ENCODE results near the gene KCNT1. TPM values are rescaled to one million over a fixed set of nuclear protein-coding genes. Genes with fewer than 3 reads are reported as not detected.

The KCNT1 gene
- total RNA-seq, 2 donors from 2014 or later: under 0.01 TPM

DNA sequence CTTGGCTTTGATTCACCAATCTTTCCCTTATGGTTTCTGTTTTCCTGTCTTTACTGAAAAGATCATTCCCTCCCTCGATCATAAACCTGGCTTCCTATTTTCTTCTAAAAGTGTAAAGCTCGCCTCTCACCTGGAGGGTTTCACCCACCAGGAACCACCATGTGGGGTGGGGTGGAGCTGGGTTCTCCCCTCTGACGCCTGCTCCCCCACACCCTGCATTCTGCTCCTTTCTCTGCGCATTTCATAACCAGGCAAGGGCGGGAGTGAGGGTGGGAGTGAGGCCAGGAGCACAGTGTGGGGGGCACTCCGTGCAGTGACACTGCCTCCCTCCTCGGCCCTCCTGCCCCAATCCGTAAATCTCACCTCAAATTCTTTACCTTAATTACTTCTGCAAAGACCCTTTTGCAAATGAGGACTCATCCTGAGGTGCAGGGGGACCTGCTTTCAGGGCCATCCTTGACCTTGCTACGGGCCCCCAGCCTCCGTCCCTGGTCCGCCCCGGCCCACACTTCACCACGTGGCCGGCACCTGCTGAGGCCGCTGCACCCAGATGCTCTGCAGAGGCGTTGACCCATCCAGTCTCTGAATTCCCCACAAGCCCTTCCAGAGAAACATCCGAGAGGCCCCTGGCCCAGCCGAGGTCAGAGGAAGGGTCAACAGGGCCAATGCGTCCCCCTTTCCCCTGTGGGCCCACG, 59.3 kb downstream of the KCNT1 start:
- no peaks in the 10 kb centered on the region for H3K36me3 ChIP-seq (replicated peaks in 1 of 2; ENCODE audit: insufficient read depth in 1 of 2, low read depth in 2 of 2)
- intact Hi-C loops (cut with DNase I): no loop called here
- DNase-seq: no peak
- peaks cover 0 to 13% (median 0%) of the 10 kb centered on the region in 3 donors for H3K9me3 ChIP-seq
- no peak overlapping the region for H3K4me3 ChIP-seq
- WGBS, 2 donors: 58 to 59% methylated on average over 19 to 20 of the region's 20 CpGs
- ATAC-seq: no peak
- no peak overlapping the region for H3K27ac ChIP-seq
- no peaks in the 10 kb centered on the region for H3K27me3 ChIP-seq
- no peaks in the 10 kb centered on the region for H3K4me1 ChIP-seq
- TF ChIP-seq, protein P1, sequence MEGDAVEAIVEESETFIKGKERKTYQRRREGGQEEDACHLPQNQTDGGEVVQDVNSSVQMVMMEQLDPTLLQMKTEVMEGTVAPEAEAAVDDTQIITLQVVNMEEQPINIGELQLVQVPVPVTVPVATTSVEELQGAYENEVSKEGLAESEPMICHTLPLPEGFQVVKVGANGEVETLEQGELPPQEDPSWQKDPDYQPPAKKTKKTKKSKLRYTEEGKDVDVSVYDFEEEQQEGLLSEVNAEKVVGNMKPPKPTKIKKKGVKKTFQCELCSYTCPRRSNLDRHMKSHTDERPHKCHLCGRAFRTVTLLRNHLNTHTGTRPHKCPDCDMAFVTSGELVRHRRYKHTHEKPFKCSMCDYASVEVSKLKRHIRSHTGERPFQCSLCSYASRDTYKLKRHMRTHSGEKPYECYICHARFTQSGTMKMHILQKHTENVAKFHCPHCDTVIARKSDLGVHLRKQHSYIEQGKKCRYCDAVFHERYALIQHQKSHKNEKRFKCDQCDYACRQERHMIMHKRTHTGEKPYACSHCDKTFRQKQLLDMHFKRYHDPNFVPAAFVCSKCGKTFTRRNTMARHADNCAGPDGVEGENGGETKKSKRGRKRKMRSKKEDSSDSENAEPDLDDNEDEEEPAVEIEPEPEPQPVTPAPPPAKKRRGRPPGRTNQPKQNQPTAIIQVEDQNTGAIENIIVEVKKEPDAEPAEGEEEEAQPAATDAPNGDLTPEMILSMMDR (IDR thresholded peaks at IDR 0.05): no peak
- no peak for TF ChIP-seq POLR2A (IDR thresholded peaks at IDR 0.05)

GRCh38 chr9:135761845-135762168, 59.8 kb downstream of the KCNT1 start:
- WGBS, 2 donors: 56 to 66% methylated on average over 5 to 16 of the region's 16 CpGs
- Histone ChIP-seq H3K4me1 (no peaks in the 10 kb centered on the region), H3K27me3 (no peaks in the 10 kb centered on the region), H3K27ac (no peak overlapping the region), H3K9me3 (peaks cover 0 to 17% (median 0%) of the 10 kb centered on the region in 3 donors), H3K36me3 (replicated peaks in 1 of 2; ENCODE audit: insufficient read depth in 1 of 2, low read depth in 2 of 2) (no peaks in the 10 kb centered on the region), H3K4me3 (no peak overlapping the region)
- no peak for TF ChIP-seq POLR2A (IDR thresholded peaks at IDR 0.05)
- TF ChIP-seq, protein P1 (IDR thresholded peaks at IDR 0.05): no peak
- no peak for ATAC-seq
- intact Hi-C loops (cut with DNase I): no loop called here
- no peak for DNase-seq

GRCh38 chr9:135762921-135763320, 60.9 kb downstream of the KCNT1 start:
- H3K9me3 ChIP-seq: peaks cover 0 to 17% (median 0%) of the 10 kb centered on the region in 3 donors
- DNase-seq (no peak), ATAC-seq (no peak)
- TF ChIP-seq, protein P1 (IDR thresholded peaks at IDR 0.05): no peak
- TF ChIP-seq POLR2A (IDR thresholded peaks at IDR 0.05): no peak
- intact Hi-C loops (cut with DNase I): no loop called here
- H3K4me1 ChIP-seq: no peaks in the 10 kb centered on the region
- 61 to 72% methylated on average over 3 to 13 of the region's 13 CpGs for WGBS, 2 donors
- H3K27ac ChIP-seq: no peak overlapping the region
- no peaks in the 10 kb centered on the region for H3K27me3 ChIP-seq
- no peak overlapping the region for H3K4me3 ChIP-seq
- no peaks in the 10 kb centered on the region for H3K36me3 ChIP-seq (replicated peaks in 1 of 2; ENCODE audit: insufficient read depth in 1 of 2, low read depth in 2 of 2)

DNA sequence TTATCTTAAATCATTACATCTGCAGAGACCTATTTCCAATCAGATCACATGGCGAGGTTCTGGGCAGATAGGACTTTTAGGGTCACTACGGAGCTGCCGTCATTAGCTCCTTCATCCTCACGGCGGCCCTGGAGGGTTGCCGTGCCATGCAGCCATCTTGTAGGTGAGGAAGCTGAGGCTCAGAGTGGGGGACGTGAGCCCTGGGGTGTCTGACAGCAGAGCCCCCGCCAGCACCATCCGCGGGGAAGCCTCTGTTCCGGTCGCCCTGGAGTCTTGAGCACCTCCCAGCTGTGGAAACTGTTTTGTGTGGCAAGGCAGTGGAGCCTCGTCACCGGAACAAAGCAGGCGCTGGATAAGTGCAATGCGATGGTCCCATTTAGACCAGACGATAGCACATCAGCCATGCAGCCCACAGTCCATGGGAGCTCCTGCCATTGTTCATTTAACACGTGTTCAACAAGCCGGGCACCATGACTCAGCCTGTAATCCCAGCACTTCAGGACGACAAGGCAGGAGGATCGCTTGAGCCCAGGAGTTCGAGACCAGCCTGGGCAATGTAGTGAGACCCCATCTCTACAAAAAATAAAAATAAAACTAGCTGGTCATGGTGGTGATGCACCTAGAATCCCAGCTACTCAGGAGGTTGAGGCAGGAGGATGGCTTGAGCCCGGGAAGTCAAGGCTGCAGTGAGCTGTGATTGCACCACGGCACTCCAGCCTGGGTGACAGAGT, 61.9 kb downstream of the KCNT1 start:
- ATAC-seq: no peak
- Histone ChIP-seq H3K4me3 (no peak overlapping the region), H3K27ac (no peak overlapping the region), H3K4me1 (no peaks in the 10 kb centered on the region), H3K27me3 (no peaks in the 10 kb centered on the region), H3K9me3 (peaks cover 0 to 17% (median 0%) of the 10 kb centered on the region in 3 donors), H3K36me3 (replicated peaks in 1 of 2; ENCODE audit: insufficient read depth in 1 of 2, low read depth in 2 of 2) (no peaks in the 10 kb centered on the region)
- intact Hi-C loops (cut with DNase I): no loop called here
- WGBS, 2 donors: 81 to 85% methylated on average over 23 to 24 of the region's 24 CpGs
- TF ChIP-seq POLR2A (IDR thresholded peaks at IDR 0.05): no peak
- TF ChIP-seq, protein P1 (IDR thresholded peaks at IDR 0.05): no peak
- no peak for DNase-seq
